HFF-Myc (cell line): ENCODE results near the gene TRPC4.
"Not testable (repeated sequence)": the region's sequence is repeated elsewhere in the genome, so short reads cannot be mapped to it uniquely, and the experiment has no call there.

ENCODE experiments used
- DNase-seq: peaks from one replicate; pipeline ENCODE4 v3.0.0-alpha.2; 2011; ENCODE audit warnings: low read depth; ENCODE audit errors: extremely low read depth
- H3K4me3 ChIP-seq: replicated peaks from 2 replicates; pipeline ENCODE4 v1.5.1; 2011; ENCODE audit warnings: low read depth, mild to moderate bottlenecking, control low read depth, low read length
- CTCF ChIP-seq: IDR thresholded peaks from 2 replicates; pipeline ENCODE4 v1.5.1; 2012; ENCODE audit warnings: mild to moderate bottlenecking, low read depth, low read length, control low read depth; ENCODE audit errors: missing control alignments

Gene TRPC4

DNA sequence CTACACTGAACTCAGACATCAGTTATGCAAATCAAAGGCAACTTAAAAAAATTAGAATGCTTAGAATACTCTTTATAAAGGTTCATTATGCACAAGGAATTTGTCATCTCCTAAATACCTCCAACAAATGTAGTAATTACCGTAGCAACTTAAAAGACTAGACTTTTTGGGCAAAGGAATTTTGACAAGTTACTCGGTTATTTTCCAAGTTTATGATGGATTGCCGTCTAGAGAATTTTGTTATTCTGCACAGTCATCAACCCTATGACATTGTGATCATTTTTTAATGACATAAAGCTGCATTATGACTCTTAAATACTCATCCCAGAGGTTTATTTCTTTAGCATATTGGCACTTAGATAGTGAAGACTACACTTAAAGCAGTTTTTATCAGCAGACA, 71.9 kb downstream of the TRPC4 start:
- no peak for DNase-seq
- H3K4me3 ChIP-seq: no peak overlapping the region
- no peak for TF ChIP-seq CTCF

DNA sequence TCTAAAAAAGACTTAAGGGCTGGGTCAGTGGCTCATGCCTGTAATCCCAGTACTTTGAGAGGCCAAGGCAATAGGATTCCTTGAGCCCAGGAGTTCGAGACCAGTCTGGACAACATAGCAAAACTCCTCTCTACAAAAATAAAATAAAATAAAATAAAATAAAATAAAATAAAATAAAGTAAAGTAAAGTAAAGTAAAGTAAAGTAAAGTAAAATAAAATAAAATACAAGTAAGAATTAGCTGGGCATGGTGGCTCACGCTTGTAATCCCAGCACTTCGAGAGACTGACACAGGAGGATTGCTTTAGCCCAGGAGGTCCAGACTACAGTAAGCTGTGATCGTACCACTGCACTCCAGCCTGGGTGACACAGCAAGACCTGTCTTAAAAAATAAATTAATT, 72.8 kb downstream of the TRPC4 start:
- DNase-seq, H3K4me3 ChIP-seq: not testable (repeated sequence)

- no peak for DNase-seq
- no peak for TF ChIP-seq CTCF
- H3K4me3 ChIP-seq: no peak overlapping the region
Measured at GRCh38 chr13:37795326-37795725, 74.2 kb downstream of the TRPC4 start.

GRCh38 chr13:37791699-37792098, 77.9 kb downstream of the TRPC4 start:
- DNase-seq: no peak
- H3K4me3 ChIP-seq: no peak overlapping the region
- no peak for TF ChIP-seq CTCF

- H3K4me3 ChIP-seq: no peak overlapping the region
- no peak for TF ChIP-seq CTCF
- DNase-seq: no peak
Measured at GRCh38 chr13:37788346-37788745, 81.2 kb downstream of the TRPC4 start.

DNA sequence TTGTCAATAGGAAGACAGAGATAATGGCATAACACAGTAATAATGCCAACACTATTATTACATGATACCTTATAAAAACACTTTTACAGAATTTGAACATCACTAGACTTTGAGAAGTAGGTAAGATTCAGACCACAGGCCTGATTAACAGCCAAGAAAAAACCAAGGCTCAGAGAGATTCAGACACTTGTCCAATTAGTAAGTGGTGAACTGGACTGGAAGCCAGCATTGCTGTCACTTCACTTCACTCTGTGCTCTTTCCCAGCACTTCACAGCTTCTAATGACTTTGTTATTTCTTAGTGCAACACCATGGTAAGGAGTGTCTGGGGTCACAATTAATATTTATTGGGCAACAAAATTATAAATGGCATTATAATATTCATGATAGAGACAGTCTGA, 91.9 kb downstream of the TRPC4 start:
- TF ChIP-seq CTCF: no peak
- DNase-seq: no peak
- no peak overlapping the region for H3K4me3 ChIP-seq

DNA sequence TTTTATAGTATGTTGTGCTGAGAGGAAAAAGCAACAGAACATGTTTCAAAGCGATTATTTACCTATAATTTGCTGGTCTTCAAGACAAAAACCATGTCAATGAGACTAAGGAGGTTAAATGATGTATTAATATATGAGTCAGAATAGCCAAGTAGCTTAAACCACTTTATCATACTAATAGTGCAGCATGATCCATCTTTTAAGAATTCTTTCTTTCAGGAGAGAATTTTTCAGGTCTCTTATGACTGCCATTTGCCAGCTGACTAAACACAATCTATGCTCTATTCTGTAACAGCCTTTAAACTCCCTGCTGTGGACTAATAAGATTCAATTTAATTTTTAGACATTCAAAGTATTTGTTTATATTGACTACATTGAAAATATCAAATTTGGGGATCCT, 93.7 kb downstream of the TRPC4 start:
- TF ChIP-seq CTCF: no peak
- no peak overlapping the region for H3K4me3 ChIP-seq
- DNase-seq: no peak
